Right forelimb (tissue), 1 donor: ENCODE results near the gene CLP1.
A peak's percentile ranks its signal among the peaks of the same experiment; 100 is the strongest.
"Not testable (repeated sequence)": the region's sequence is repeated elsewhere in the genome, so short reads cannot be mapped to it uniquely, and the experiment has no call there.

ENCODE experiments used
- DNase-seq: peaks from one replicate; pipeline ENCODE4 v3.0.0-alpha.2; 2018

CLP1 gene

DNA sequence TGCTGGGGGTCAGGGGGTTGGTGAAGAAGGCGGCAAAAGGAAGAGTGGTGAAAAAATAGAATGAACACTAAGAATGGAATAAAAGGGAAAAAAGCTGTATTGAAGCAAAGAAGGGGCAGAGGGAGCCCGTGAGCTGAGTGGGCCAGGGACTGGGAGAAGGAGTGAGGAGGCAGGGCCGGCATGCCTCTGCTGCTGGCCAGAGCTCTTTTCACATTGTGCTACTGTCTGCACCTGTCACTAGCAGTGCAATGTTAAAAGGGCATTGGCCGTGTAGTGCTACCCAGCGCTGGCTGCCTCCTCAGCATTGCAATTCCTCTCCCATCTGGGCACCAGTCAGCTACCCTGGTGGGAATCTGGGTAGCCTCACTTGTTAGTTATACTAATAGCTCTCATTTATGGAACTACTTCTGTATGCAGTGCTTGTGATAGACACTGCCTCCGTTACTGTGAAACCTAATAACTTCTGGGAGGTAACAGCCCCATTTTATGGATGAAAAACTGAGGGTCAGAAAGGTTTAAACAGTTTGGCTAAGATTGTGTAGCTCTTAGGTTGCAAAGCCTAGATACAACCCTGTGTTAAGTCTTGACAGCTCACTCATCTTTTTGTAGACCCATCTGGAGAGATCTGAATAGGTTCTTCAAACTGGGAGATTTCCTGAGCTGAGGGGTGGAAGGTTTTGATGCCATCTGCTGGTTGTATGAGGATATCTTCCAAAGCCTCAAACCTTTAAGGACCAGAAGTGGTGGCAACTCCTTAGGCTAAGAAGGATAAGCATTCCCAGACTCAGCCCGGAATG lies 16.4 kb upstream of the CLP1 start:
- DNase-seq, result no peak

DNA sequence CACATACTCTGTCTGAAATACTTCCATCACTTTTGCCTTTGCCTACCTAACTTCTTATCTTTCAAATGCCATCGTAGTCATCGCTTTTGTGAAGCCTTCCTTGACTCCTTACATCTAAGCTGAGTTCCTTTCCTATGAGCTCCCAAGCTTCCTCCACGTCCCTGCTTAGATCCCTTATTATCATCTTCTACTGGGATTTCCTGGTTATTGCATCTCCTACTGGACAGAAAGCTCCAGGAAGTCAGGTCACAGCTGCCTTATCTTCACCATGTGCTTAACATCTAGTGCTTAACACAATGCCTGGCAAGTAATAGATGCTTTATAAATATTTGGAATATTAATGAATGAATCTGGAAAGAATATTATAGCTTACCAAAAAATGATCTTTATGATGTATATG lies 13.8 kb upstream of the CLP1 start:
- no peak for DNase-seq

DNA sequence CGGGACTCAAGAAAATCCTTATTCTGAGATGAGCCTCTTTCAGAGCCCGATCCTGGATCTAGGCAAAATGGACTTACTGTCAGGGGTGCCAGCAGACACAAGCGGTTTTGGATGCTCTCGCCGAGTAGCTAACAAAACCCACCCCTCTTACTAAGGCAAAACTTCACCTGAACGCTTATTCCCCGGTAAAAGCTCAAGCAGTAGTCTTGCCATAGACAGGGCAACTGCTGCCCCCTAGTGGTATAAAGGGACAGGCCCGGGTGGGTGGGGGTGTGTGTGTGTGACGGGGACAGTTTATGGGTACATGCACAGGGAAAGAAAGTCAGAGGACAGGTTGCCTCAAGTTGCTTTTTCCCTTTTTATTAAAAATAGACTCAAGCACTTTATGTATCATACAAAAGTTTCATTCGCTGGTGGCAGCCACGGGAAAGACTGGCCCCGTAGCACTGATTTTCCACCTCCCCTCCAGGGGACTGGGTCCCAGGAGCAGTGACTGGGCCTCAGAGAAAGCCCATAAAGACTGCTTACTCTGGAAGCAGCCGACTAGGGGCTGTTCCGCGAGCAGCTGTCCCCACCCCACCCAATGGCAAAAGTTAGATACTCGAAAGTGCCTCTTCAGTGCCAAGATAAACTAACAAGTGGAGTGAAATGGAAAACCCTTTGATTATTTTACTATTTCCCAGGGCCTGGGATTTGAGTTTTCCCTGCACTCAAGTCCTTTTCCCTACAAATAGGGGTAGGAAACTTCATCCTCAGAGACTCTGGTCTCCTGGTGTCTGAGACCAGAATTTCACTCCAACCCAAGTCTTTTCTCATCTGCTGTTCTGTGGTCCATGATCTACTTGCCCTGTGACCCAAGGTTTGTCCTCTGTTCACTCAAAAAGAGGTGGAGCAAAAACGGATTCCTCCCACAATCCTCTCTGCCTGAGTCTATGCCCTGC lies 12.5 kb upstream of the CLP1 start:
- peak; percentile 86 for DNase-seq

DNA sequence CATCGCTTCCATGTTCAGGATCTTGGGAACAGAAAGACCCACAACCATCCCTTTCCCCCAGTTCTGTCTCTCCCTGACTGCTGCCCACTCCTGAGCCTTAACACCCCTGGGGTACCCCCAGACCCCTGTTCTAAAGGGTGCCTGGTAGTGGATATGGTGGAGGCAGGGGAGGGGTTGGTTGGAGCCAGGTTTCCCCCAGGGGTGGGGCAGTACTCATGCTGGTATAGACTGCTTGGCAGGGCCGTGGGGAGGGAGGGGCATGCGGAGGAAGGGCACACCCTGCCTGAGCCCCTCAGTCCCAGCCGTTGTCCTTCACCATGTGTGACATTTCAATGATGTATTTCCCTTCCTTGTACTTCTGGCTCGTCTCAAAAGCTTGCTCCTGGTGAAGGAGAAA lies 11.9 kb upstream of the CLP1 start:
- DNase-seq, result no peak

DNA sequence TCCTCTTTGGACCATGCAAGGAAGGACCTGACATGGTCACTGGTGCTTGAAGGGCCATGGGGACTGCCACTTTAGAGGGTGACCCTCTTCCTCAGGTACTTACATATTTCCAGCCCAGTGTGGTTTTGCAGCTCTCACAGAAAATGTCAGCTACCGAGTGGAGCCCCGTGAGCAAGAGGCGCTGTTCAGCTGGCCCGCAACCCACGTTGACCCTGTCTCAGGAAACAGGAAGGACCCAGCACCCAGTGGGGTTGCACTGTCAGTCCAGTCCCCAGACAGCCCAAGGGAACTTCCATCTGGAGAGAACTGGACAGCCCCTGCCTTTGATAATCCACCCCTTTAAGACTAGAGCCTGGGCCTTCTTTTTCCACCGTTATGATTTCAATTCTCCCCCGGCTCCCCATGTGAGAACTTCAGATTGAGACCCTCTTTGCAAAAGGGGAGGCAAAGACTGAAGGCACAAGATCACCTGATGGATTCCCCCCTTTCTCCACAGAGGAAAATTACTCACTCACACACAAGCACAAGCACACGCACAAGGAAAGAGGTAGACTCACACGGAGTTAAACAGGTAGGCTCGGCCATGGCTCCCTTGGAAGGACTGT lies 11.3 kb upstream of the CLP1 start:
- no peak for DNase-seq

- DNase-seq, result peak; percentile 52
These were observed 10.7 kb upstream of the CLP1 start for GRCh38 chr11:57646799-57647303.

GRCh38 chr11:57647372-57647771 lies 10.2 kb upstream of the CLP1 start:
- peak; percentile 61 for DNase-seq

GRCh38 chr11:57647960-57648800 lies 9.4 kb upstream of the CLP1 start:
- DNase-seq, result peak; percentile 57

DNA sequence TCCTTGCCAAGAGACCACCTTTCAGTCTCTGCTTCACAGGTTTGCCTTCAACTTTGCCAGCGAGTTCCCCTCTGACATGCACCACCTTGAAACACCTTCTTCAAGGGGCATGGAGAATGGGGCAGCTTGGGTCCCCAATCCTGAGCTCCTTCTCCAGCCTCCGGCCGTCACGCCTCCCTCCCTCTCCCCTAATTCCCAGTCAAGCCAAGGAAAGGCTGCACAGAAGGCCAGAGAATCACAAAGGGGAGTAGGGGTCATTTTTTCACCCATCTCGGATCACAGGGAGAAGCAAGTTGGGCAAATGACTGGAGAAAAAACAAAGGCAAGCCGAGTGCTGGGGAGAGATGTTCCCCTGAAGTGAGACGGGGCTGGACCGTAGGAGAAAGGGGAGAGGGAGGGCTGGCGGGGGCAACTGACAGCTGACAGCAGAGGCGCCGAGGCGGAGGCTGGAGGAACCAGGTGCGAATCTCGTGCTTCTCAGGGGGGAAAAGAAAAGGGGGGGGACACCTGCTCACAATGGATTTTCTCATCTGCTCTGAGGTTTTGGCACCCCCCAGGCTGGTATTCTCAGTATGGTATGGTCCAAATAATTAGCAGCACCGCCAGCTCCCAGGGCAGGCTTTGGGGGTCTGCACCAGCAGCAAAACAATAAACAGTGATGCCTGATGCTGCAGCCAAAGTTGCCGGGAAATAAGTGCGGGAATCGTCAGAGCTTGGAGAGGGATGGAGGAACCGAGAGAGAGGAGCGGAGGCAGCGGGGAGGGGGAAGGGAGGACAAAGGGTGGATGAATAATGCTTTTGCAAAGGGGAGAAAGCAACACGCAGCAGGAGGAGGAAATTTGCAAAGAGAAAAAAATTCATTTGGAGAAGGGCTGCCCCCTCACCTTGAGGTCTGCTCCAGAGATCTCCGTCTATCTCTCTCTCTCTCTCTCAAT lies 8.5 kb upstream of the CLP1 start:
- peak; percentile 54 for DNase-seq

DNA sequence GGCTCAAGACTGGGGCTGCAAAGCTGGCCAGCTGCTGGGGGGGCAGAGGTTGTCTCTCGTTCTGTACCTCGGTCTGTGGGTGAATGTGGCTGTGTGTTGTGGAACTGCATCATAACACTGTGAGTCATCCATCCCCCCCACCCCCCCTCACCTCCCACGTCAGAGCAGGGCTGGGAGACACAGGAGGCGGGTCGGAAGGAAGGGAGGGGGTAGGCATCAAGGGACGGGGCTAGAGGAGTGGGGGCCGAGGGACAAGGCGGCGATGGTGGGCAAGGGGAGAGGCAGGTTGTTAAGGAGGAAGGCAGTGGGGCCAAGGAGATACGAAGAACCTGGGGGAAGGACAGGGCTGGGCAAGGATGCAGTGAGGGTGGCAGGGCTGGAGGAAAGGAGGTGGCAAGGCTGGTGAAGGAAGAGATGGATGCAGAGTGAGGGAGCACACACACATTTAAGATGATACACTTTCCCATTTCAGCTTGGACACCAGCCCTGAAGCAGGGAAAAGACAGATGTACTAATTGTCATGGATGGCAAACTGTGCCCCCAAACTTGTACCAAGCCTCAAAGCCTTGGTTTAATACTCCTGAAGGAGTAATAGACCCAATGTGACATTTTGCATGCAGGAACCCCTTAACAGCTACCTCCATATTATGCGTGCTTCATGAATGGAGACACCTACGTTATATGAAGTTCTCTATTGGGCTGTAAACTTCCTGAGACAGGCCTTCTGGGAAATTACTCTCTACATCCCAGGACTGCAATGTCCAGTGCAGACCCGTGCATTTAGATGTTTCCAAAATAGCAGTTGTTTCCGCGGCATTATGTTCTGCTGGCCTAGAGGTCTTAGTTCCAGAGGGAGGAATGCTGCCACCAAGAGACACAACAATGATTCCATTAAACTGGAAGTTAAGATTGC lies 7.5 kb upstream of the CLP1 start, which contains the start of gene YPEL4:
YPEL4 (minus strand) TSS at position 87 of the 913 bp plus-strand sequence. CDS start 2,805 bp downstream, outside the sequence.
- peak; percentile 87 for DNase-seq

DNA sequence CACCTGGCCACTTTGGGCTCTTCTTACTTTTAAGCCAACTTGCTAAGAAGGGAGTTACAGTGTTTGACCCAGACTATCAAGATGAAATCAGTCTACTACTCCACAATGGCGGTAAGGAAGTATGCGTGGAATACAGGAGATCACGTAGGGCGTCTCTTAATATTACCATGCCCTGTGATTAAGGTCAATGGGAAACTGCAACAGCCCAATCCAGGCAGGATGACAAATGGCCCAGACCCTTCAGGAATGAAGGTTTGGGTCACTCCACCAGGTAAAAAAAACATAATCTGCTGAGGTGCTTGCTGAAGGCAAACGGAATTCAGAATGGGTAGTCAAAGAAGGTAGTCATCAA lies 6.8 kb upstream of the CLP1 start:
- DNase-seq, result no peak

- DNase-seq, result no peak
These were observed 6.2 kb upstream of the CLP1 start for GRCh38 chr11:57651408-57651807.

- not testable (repeated sequence) for DNase-seq
These were observed 5.3 kb upstream of the CLP1 start for GRCh38 chr11:57652230-57652629.

GRCh38 chr11:57652662-57653061 lies 4.9 kb upstream of the CLP1 start:
- no peak for DNase-seq

DNA sequence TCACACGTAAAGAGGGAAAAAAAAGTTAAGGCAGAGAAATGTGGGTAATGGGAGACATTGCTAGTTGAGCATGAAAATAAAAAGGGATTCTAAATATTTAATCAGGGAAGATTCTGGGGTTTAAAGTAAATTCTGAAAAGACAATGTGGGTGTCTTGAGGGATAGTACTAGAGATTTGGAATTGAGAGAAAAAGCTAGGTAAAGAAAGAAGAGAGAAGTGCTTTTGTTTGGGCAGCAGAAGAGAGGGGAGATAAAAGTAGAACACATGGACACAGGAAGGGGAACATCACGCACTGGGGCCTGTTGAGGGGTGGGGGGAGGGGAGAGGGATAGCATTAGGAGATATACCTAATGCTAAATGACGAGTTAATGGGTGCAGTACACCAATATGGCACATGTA lies 4.4 kb upstream of the CLP1 start:
- no peak for DNase-seq

DNA sequence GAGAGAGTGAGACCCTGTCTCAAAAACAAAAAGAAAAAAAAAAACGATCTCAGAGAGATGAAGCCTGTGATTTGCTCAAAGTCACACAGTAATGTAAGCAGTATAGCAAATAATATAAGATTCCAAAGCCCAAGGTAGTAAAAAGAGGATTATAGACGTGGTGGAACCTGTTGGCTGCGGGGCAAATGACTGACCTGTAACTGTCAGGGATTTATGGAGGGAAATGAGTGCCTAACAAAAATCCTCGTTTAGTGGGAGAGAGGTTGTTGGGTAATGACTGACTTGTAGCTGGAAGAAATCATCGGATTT lies 723 bp upstream of the CLP1 start:
- DNase-seq, result no peak

GRCh38 chr11:57658023-57658361 lies 430 bp downstream of the CLP1 start:
- DNase-seq, result no peak

DNA sequence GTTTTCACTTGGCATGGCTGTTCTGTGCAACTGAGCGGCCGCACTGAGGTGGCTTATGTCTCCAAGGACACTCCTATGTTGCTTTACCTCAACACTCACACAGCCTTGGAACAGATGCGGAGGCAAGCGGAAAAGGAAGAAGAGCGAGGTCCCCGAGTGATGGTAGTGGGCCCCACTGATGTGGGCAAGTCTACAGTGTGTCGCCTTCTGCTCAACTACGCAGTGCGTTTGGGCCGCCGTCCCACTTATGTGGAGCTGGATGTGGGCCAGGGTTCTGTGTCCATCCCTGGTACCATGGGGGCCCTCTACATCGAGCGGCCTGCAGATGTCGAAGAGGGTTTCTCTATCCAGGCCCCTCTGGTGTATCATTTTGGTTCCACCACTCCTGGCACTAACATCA lies 2.1 kb downstream of the CLP1 start:
- DNase-seq, result no peak

GRCh38 chr11:57662893-57663292 lies 5.3 kb downstream of the CLP1 start:
- DNase-seq, result no peak

DNA sequence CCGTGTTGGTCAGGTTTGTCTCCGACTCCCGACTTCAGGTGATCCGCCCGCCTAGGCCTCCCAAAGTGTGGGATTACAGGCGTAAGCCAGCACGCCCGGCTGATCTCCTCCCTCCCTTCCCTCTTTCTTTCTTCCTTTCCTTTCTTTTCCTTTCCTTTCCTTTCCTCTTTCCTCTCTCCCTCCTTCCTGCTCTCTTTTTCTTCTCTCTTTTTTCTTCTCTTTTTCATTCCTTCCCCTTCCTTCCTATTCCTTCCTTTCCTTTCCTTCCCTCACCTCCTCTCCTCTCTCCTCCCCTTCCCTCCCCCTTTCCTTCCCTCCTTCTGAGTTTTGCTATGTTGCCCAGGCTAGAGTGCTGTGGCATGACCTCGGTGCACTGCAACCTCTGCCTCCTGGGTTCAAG lies 6.4 kb downstream of the CLP1 start:
- DNase-seq, result no peak
